ENCODE data around the gene YIPF1.

- no peak for TF ChIP-seq CTCF (IDR thresholded peaks at IDR 0.05)
- TF ChIP-seq POLR2A (IDR thresholded peaks at IDR 0.05): no peak
Measured at GRCh38 chr1:53810007-53810406, 79.6 kb downstream of the YIPF1 start.
